HG03575 (cell line): ENCODE measurements around the gene HDAC1.

Experiments used
- ATAC-seq: cut with Tn5 transposase; IDR thresholded peaks from one replicate; pipeline ENCODE4 v1.9.1; 2021; ENCODE audit not compliant: unreplicated experiment, insufficient number of reproducible peaks, low FRiP score; ENCODE audit errors: extremely low read depth

The HDAC1 gene

DNA sequence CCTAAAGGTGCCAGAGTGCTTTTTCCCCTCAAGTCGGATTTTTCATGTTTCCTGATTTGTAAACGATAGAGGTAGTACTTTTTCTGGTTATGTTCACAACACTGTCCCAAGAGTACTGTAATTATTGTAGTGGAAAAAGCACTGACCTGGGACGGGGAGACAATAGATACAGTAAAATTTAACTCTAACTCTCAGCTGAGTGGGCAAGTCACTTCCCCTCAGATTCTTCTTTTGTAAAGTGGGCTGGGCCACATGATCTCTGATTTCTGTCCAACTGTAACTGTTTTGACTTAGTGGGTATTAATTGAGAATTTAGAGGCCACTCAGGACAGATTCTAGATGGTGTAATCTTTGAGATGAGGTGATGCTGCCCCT lies 25.0 kb downstream of the HDAC1 start:
- no peak for ATAC-seq

DNA sequence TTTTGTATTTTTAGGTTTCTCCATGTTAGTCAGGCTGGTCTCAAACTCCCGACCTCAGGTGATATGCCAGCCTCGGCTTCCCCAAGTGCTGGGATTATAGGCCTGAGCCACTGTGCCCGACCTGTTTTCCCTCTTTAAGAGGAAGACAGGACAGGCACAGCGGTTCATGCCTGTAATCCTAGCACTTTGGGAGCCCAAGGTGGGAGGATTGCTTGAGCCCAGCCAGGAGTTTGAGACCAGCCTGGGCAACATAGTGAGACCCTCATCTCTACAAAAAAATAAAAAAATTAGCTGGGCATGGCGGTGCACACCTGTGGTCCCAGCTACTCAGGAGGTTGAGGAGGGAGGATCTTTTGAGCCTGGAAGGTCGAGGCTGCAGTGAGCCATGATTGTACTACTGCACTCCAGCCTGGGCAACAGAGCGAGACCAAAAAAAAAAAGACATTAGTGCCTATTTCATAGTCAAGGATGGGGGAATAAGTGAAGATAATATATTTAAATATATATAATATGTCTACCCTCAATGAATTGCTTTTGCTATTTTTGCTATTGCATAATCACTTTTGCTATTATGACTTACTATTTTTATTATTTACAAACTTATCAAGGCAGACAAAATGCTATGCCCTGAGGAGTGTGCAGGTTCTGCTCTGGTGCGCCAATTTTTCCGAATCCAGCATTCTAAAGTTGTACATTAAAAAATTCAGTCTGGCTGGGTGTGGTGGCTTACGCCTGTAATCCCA lies 26.4 kb downstream of the HDAC1 start:
- ATAC-seq = no peak

GRCh38 chr1:32321712-32322291 lies 29.9 kb downstream of the HDAC1 start:
- ATAC-seq = no peak

DNA sequence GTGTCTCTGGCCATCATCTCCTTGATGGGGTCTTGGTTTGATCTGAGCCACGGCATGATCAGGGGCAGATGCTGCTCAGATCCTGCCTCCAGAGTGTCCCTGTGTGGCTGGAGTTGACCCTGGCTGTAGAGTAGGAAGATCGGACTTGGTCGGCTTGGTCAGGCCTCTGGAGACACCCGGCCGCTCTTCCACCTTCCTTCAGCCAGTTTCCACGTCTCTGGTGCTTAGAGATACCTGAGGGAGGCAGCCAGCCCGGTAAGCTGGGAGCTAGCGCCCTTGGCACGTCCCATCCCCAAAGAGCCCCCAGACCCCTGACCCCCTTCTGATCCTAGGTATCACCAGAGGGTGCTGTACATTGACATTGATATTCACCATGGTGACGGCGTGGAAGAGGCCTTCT lies 35.3 kb downstream of the HDAC1 start:
- no peak for ATAC-seq

GRCh38 chr1:32329931-32330466 lies 38.1 kb downstream of the HDAC1 start:
- no peak for ATAC-seq

- ATAC-seq = no peak
These were observed 38.8 kb downstream of the HDAC1 start for GRCh38 chr1:32330558-32331151.

DNA sequence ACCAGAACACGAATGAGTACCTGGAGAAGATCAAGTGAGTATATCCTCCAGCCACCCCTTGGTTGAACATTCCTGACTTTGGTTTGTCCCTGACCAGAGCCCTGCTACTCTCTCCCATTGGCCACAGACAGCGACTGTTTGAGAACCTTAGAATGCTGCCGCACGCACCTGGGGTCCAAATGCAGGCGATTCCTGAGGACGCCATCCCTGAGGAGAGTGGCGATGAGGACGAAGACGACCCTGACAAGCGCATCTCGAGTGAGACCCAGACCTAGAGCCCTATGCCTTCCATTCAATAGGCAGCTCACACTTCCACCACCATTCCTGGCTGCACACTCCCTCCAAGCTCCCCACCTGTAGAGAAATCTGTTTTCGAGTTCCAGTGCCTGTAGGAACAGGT lies 39.7 kb downstream of the HDAC1 start:
- no peak for ATAC-seq

DNA sequence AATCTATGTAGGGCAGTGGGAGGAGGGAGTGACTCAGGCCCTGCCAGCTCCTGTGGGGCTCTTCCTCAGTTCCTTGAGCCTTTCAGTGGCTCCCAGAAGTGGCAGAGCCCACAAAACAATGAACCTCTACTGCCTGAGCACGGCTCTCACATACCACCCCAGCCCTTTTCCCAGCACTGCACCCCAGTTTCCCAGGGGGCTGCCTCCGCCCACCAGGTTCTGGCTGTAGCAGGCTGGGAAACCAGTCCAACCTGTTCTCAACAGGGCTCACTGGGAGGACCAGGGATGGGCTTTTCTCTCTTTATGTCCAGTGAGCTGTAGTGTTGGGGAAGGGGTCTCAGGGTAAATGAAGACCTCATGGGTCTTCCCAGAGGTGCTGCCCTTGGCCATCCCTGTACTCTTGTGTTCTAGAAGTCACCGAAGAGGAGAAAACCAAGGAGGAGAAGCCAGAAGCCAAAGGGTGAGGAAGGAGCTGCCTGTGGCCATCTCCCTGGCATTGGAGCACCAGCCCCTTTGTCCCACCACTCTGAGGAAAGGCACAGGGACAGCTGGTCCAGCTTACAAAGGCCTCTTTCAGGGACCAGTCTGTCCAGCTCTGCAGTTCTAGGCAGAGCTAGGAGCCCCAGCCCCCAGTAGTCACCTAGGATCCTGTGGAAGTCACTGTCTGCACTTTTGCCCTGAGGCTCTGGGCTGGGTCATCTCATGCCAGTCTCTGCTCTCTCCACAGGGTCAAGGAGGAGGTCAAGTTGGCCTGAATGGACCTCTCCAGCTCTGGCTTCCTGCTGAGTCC lies 40.6 kb downstream of the HDAC1 start:
- no peak for ATAC-seq

DNA sequence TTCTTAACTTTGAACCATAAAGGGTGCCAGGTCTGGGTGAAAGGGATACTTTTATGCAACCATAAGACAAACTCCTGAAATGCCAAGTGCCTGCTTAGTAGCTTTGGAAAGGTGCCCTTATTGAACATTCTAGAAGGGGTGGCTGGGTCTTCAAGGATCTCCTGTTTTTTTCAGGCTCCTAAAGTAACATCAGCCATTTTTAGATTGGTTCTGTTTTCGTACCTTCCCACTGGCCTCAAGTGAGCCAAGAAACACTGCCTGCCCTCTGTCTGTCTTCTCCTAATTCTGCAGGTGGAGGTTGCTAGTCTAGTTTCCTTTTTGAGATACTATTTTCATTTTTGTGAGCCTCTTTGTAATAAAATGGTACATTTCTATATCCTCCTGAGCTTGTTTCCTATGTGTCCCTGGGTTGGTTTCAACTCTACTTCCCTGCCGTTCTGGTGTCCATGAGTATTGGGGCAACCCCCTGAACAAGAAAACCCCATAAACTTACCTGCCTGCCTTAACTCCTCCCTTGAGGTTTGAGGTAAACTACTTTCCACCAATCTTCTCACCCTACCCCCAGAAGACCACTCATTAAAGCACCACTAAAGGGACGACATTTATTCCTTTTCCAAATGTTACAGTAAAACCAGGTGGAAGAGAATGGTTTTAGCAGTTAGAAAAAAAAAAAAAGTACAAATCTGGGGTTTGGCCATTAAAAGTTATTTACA lies 41.5 kb downstream of the HDAC1 start:
- ATAC-seq = no peak

DNA sequence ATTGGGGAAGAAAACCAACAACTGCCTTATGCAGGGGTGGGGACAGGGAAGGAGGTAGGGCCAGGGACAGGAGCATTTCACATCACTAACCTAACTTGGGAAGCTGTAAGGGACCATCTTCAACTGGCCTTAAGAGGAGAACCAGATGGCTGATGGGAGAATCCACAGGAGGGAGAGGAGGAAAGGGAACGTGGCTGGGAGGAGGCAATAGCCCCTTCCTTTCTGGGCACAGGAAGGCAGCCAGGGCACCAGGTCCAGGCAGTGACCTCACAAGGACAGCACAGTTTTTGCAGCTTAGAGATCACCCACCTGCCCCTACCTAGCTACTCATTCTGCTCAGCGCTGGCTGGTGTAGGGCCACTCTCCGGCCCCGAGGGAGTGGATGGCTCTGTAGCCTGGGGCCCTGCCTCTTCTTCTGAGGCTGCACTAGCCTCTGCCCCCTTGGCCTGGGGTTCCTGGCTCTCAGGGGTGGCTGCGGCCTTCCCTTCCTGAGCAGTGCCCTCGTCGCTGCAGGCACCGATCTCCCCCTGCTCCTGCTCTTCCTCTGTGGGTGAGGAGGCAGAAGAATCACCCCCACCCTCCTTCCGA lies 42.5 kb downstream of the HDAC1 start:
- no peak for ATAC-seq

- ATAC-seq = no peak
These were observed 43.1 kb downstream of the HDAC1 start for GRCh38 chr1:32334864-32335534.

DNA sequence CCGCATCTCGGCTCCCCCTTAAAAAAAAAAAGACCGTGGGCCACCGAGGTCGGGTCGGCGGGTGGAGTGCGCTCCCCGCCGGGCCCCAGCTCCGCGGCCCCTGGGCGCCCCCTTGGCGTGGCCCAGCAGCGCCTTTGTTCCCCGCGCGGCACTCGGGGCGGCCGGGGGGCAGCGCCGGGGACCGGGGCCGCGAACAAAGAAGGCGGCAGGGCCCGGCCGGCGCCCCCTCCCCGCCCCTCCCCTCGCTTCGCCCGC lies 43.6 kb downstream of the HDAC1 start:
- ATAC-seq = no peak

DNA sequence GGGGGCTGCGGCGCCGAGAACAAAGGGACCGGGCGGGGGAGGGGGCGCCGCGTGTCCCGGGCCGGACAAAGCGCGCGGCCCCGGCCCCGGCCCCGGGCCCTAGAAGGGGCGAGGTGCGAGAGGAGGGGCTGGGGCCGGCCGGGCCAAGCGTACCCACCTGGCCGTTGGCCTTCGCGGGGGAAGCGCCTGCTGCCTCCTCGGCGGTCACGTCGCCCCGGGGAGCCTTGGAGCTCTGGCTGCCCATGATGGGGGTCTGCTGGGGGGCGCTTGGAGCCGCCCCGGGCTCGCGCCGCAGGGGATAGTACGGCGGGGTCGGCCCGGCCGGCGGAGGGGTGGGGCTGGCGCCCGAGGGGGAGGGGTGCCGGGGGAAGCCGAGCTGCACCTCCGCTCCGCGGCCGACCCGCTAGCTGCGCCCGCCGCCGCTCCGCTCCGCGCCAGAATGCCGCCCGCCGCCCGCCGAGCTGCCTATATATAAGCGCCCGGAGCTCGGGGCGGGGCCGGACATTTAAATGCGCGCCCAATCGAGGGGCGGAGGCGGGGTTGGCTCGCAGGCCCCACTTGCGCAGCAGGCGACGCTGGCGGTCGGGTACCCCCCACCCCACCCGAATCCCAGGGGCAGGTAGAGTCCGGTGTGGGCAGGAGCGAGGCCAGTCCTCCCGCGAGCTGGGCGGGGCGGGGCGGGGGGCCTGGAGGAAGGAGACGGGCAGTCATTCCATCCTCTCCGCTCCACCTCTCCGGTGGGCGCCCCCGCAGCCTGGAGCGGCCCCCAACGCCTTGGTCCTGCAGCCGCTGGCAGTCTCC lies 44.1 kb downstream of the HDAC1 start, which contains the start of gene MARCKSL1:
Gene MARCKSL1 (minus strand): TSS at position 444 of the 801 bp plus-strand sequence. CDS start 200 bp downstream, at position 244.
- no peak for ATAC-seq

DNA sequence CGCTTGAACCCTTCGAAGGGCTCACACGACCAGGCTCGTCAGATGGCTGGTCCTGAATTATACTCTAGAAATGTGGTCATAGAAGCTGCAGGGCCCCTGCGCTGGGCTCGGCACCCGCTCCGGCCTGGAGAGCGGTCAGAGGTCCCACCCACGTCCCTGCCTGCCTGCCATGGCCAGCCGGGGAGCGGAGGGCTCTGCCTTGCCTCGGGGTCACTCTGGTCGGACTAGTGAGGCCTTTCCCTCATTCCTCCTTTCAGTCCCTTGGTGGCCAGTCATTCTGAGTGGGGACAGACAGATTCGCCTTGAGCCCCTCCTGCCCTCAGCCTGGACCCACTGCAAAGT lies 44.7 kb downstream of the HDAC1 start:
- no peak for ATAC-seq

DNA sequence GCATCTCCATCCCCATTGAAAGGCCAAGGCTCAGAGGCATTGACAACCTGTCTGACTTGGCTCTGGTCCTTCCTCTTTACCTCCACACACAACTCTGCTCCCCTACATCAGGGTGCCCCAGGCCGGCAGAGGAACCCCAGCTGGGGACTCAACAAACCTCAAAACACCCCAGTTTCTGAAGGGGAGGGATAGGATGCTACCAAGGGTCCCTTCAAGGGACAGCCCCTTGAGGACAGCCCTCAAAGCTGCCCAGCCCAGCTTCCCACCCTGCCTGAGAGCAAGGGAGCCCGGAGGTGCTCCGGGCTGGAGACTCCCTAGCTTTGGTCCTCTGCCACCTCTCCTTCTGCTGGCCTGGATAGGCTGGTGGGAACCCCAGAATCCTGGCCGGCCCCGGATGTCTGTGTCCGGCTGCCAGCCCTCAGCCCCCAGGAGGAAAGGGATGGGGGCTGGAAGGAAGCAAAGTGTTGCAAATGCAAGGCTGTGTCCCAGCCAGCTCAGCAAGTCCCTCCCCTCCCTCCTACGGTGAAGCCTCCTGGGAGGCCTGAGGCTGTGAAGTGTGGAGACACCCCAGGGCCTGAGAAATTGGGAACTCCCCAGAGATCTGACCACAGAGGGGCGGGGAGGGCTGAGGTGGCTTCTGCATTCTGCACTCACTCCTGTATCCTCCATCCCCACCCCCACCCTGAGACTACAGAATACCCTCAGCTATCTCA lies 45.2 kb downstream of the HDAC1 start:
- no peak for ATAC-seq

DNA sequence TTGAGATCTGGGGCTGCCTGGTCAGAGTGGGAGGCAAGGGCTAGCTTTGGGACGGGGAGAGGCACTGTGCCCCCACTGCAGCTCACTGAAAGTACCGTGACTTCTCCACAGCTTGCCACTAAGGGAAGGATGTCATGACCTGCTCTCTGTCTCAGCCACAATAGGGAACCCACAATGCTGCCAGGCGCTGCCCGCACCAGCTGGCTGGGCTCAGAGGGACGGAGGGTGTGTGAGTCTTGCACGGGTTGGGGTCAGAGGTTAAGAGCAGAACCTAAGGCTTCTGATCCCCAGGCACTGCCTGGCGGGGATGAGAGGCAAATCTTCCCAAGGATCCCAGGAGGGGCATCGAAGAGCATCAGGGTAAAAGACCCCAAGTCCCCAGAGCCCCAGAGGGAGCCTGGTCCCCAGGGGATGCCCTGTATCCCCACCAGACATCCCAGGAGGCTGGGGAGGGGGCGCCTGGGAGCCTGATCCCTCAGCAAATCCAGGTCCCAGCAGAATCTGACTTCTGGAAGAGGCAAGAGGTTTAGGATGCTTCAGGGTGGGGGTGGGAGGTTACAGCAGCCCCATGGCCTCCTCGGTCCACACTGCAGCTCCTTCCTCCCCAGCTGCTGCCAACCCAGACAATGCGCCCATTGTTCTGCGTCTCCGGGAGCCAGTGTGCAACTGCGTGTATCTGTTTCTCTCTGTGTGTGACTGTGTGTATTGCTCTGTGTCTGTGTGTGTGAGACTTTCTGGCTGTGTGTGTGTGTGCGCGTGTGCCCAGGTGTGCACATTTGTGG lies 46.2 kb downstream of the HDAC1 start:
- ATAC-seq = no peak
